Suppressor macrophage (primary cell): Measurements from ENCODE around the gene WDR38.
A peak's percentile ranks its signal among the peaks of the same experiment; 100 is the strongest.

Experiments used
- DNase-seq, 4 experiments: peaks; one replicate each; pipeline ENCODE4 v3.0.0-alpha.2; 2020 to 2022

Gene WDR38

DNA sequence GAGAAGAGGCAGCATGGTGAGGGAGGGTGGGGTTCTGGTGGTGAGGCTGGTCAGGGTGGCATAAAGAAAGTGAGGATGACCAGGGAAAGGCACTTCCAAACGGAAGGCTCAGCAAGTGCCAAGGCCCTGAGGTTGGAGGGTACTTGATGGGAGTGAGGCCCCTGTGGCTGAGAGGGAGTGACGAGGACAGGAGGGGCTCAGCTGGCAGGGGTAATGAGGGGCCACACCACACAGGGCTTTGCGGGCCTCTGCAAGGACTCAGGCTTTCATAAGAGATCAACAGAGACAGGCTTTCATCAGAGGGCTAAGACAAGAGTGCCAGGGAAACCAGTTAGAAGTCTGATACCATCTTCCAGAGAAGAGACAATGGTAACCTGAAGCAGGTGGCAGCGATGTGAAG, 32.3 kb downstream of the WDR38 start:
- DNase-seq = no peak

DNA sequence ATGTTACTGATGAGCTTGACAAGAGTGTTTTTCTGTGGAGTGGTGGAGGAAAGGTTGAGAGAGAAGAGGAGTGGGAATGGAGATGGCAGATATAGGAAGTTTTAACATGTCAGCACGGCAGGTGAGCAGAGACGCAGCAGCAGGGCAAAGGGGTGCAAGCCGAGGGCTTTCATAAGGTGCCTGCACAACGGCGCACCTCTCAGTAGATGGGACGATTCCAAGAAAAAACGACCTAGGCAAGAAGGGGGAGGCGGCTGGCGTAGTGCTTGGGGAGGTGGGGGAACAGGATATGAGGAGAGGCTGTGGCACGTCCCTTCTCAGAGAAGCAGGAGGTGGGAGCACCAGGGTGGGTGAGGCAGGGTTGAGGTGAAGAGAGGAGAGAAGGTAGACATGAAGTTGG, 33.2 kb downstream of the WDR38 start:
- no peak for DNase-seq

DNA sequence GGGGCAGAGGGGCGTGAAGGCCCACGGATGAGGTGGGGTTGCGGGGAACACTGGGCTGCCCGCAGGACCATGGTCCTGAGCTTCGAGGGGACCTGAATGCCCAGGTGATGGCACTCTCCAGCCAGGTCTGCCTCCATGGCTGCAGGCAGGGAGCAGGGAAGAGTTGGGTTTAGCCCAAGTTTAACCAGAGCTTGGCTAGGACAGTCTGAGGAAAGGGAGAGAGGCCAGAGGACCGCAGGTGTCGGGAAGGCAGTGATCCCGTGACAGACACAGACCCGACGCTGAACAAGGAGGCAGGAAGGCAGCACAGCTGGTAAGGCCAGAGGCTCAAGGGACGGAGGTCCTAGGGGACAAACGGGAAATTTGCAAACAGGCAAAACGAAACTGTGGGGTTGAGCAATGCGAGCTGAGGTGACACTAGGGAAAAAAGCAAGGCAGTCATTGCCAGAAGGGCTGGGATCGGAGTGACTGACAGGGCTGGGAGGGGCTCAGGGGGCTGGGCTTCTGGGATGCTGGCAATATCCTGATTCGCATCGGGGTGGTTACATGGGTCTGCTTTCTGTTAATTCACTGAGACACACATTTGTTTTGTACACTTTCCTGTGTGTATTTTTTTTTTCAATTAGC, 33.7 kb downstream of the WDR38 start:
- DNase-seq = no peak

DNA sequence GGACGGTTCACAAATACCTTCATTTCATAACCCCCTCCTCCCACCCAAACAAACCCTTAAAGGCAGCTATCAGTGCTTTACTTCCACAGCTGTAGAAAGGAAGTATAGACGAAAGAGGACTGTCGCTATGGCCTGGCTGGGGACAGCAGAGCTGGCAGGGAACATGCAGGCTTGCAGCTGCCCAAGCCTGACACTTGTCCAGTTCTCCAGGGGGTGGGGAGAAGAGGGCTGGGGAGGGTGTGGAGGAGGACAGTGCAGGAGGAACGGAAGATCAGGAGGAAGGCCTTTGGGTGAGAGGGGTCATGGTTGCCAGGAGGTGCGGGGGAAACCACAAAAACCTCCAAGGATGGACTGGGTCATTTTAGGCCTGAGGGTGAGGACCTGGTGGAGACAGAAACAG, 34.6 kb downstream of the WDR38 start:
- no peak for DNase-seq

DNA sequence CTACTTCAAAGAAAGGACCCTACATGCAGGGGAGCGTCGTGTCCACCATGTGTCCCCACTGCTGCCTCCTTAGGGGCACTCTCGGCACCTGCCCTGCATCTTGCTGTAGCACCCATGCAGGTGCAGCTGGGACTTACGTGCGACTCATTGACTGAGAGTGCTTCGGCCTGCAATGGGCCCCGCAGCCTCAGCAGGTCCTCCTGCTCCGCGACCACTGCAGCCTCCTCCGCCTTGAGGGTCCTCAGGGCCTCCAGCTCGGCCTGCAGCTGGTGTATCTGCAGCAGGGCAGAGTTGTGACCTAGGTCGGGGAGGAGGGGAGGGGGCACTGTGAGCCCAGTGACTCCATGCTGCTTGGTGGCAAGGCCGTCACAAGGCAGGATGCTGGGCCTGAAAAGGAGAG, 35.7 kb downstream of the WDR38 start:
- DNase-seq = no peak

DNA sequence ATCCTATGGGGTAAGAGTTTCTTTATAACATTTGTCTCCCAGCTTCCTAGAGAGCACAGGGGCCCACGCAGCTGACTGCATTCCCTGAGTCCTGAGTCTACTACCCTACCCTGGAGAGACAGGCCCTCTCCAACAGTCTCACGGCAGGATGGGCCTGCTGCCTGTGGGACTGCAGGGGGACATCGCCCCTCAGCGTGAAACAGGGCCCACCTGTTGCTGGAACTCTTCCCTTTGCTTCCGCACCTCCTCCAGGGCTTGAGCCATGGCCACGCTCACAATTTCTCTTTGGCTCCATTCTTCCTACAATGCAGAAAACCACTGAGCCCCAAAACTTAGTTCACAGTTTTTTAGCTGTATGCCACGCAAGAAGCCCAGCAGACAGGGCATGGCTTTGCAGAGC, 36.9 kb downstream of the WDR38 start:
- no peak for DNase-seq

DNA sequence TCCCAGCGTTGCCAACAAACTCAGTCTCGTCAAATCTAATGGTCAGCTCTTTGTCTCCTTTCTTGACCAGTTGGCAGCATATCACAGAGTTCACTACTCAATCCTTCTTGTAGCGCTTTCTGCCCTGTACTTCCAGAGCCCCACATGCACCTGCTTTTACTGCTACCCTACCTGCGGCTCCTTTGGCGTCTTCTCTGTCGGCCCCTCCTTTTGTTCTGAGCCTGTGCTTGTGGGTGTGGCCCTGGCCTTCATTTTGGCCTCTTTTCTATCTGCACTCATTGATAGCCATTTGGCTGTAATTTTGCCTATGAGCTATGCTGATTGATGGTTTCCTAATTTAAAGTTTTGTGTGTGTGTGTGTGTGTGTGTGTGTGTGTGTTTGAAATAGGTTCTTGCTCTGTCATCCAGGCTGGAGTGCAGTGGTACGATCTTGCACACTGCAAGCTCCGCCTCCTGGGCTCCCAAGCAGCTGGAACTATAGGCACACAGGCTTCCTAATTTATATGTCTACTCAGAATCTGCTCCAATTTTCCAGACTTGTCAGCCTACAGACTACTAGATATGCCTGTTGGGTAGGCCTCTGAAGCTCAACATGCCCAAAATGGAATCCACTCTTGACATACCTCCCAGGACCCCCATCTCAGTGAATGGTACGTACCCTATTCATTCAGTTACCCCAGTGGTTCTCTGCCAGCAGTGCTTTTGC, 40.9 kb downstream of the WDR38 start:
- DNase-seq = no peak

DNA sequence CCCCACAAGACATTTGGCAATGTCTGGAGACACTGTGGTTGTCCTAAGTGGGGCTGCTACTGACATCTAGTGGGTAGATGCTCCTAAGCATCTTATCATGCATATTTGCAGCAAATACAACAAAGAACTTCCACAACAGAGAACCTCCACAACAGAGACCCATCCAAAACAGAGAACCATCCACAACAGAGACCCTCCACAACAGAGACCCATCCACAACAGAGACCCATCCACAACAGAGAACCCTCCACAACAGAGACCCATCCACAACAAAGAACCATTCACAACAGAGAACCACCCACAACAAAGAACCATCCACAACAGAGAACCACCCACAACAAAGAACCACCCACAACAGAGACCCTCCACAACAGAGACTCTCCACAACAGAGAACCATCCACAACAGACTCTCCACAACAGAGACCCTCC, 41.5 kb downstream of the WDR38 start:
- peak in 3 of 4 experiments; percentile 21 to 41 (median 29) for DNase-seq

DNA sequence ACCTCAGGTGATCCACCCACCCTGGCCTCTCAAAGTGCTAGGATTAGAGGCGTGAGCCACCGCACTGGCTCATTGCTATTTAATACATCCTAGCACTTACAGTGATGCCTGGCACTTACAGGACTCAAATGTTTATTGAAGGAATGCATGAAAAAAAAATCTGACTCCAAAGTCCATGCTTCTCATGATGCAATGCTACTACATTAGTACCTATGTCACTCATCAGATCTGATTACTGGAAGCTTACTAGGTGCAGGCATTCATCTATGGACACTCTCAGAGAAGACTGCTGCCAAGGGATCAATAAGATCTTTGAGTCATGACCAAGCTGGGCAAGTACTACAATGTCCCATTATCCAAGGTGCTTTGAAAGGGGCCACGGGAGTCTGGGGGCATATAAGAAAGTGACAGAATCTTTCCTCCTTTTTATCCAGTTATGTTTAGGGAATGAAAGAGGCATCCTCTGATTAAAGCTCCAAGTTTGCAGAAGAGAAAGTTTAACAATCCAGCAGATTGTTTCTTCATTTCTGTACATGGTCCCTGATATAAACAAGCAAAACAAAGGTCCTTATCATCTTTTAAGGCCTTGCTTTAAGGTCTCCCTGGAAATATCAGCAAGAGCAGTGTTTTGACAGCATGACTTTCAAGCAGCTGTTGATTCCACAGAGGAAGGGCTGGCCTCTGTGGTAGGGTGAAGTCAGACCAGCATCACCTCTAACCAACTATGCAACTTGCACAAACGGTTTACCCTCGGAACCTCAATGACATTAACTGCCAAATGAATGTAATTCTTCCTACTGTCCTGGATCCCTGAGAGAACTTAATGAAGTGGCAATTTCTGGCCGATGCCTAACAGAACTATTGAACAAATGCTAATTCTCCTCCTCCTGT, 44.6 kb downstream of the WDR38 start:
- no peak for DNase-seq

DNA sequence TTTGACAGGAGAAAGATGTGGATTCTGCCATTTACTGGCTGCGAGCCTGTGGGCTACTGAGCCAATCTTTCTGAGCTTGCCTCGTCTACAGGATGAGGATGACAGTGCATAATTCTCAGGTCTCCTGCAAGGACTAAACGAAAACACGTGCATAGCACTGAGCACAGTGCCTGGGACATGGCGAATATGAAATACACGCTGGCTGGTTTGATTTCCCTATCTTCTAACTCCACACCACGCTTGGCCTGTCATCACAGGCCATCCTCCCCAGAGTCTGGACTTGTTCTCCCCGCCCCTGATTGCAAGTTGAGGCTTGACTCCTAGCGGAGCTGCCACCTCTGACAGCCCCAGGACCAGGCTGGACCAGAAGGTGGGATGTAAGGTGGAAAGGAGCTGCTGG, 46.6 kb downstream of the WDR38 start:
- no peak for DNase-seq

DNA sequence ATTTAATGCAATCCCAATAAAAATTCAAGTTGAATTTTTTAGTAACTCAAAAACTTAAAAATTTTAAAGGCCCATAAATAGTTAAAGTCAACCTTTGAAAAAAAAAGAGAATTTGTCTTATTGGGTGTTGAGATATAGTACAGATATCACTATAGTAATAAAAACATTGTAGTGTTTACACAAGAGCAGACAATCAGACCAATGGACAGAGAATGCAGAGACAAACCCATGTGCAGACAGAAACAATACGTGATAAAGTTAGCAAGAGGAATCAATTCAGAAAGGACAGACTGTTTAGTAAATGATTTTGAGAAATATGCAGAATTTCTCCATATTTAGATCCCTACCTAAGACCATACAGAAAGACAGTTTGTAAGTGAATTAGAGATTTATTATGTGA, 53.7 kb downstream of the WDR38 start:
- no peak for DNase-seq
